HCEC 1CT (cell line): ENCODE data around the gene SRPRB.

ENCODE experiments used
- DNase-seq: peaks from one replicate; pipeline ENCODE4 v3.0.0-alpha.2; 2017

Gene SRPRB

DNA sequence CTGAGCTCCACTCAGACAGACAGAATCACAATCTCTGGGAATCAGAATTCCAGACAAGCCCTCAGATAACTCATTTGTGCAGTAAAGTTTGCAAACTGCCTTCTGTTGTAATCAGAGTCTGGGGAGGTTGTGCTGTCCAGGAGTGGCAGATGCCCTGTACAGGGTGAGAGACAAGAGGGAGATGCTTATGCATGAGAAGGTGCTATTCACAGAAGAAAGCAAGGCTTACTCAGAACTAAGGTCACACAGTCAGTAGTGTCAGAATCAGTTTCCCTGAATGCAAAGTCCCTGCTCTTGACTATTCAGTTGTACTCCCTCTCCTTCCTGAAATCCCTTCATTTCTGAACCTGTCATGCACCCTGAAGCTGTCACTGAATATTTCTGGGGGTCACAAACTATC is 43.7 kb downstream of the SRPRB start:
- DNase-seq: no peak

DNA sequence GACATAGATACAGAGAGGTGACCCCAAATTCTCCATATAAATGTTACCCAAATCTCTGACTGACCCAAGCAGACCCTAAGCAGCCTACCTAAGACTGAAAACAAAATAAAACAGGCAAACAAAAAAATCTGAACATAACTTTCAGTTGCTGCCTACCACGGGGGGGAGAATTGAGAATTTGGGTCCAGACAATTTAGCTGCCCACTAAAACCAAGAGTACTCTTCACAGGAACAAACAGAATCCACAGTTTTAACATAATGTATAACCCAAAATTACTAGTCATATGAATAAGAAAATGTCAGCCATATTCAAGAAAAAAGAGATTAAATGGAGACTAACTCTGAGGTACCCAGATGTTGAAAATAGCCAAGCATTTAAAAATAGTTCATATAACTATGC is 44.4 kb downstream of the SRPRB start:
- no peak for DNase-seq

DNA sequence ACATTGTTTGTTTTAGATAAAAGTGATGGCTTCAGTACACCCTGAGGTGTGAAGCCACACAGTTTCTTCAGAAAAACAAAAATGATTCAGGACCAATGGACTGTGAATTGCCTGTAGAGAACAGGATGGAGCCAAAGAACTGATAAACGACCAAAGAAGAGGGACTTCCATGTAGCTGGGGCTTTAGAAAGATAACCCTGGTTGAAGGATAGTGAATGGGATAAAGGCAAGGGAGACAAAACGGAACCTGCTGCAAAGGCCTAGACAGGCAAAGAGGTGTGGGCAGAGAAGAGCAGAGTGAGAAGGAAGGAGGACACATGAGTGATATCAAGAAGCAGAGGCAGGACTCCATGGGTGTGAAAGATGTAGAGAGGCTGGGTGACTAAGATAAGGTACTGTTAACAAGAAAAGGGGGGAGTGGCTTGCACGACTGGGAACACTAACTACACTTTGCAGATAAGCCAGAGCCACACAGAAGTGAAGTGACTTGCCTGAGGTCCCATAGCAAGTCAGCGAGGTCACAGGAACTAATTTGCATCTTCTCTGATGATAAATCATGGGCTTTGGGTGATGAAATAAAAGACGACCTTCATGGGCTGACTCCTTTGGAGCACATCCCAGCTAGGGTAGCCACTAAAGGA is 45.8 kb downstream of the SRPRB start:
- no peak for DNase-seq

DNA sequence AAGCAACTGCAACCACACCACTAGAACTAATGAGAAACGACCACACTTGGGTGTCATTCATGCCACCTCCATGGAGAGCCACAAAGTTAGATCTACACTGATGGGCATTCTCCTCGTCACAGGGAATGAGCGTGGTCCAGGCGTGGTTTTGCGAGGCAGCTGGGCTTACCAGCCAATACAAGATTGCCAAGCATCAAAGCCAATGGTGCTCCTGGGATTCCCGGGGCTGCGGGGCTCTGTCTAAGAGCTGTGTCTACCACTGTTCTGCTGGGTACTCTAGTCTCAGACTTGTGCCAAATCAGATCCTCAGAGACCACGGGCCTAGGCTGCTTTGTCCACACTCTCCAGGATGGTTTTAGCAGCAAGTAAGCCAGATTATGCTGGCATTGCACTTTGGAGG is 46.3 kb downstream of the SRPRB start:
- no peak for DNase-seq

DNA sequence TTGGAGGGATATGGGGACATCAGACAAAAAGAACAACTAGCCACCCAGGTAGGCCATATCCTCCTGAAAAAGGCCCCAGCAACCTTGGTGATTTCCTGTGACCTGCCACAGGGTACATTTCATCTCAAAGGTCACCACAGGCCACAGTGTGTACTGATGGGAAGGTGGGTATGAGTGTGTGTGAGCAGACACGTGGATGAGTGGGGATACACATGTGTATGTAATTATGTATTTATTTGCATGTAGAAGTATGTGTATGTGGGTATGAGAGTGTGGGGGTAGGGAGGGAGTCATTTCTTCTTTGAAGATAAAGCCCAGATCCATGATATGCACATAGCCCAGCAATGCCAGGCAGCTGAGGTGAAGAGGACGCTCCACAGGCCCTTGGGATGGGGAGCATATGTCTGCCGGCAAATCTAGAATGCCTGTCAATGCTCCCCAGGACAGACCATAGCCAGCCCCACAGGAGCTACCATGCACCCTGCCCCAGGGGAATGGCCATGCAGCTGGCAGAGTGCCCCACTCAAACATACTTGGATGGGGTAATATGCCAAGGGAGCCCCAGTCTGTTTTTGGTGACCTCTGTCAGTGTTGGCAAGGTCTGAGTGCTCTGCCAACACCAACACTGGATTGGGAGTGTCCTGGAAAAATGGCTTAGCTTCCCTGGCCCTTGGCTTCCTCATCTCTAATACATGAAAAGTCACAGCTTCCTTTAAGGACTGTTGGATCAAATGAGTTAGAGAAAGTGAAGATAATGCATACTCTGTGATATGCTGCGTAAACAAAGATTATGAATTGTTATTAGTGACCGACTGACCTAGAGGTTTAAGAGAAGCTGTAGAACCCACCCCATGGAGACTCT is 47.7 kb downstream of the SRPRB start:
- no peak for DNase-seq

DNA sequence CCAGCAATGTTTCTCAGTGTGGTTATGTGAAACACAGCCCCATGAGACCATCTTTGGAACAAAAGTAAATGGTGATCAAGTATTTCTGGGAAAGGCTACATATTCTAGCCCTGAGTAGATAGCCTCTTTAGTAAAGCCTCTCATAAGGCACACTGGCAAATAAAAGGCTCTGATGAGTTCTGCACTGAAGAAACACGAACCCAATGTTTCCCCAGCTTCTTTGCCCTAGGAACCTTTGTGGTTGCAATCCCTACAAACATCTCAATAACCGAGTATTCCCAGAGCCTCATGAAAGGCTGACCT is 48.3 kb downstream of the SRPRB start:
- DNase-seq: no peak

DNA sequence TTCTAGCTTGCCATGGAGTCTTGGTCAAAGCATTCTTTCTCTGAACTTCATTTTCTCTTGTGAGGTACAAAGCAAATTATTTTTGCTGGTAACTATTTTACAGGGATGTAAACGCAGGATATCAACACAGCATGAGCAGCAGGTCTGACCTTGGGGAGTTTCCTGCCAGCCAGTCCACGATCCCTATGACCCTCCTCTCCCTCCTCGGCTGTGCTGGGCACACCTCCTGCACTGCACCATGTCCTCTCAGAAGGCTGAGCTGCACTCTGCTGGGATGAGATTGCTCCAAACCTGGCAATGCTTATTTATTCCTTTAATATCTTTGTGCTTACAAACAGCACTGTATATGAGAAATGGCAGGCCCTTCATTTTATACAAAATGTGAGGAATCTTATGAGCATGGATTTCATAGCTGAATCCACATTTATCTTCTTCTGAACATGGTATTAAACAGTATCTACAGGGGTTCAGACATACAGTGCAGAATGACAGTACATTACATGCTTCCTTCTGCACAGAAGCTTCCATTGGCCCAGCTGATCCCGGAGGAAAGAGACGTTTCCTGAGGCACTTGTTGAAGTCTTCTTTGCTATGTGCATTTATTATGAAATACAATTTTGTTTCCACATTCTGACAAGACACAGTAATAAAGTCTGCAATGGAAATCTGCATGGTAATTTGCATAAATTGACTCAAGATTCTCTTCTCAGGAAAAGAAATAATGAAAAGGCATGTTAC is 48.8 kb downstream of the SRPRB start:
- DNase-seq: no peak

DNA sequence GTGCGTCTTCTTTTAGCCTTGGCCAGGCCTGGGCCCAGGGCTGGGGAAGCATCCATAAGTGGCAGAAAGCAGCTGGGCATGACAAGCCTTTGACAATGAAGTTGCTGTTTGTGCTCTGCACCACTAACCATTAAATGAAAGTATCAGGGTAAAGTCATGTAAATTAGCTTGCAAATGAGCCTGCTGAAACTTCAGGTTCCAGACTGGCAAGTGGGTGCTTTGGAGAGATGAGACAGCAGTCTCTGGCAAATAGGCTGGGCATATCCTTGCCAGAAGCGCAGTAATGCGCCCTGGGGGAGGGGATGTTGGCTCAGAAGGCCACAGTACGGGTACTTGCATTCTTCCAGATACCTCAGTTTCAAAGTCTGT is 49.4 kb downstream of the SRPRB start:
- DNase-seq: no peak

DNA sequence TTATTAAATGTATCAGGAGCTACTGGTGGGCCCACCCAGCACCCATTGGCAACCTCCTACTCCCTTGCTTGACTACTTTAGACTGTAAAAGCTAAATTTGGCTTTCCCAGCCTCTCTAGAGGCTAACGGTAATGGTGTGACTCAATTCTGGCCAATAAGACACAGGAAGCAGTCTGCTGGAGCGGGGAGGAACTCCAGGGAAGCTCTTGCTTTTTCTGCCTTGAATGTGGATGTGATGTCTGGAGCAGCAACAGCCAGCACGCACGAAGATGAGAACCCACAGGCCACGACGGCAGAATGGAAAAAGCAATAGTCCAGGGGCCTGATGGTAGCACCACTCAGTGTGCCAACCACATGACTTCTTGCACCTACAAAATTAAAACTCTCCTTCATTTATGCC is 50.2 kb downstream of the SRPRB start:
- peak; percentile 39 for DNase-seq

DNA sequence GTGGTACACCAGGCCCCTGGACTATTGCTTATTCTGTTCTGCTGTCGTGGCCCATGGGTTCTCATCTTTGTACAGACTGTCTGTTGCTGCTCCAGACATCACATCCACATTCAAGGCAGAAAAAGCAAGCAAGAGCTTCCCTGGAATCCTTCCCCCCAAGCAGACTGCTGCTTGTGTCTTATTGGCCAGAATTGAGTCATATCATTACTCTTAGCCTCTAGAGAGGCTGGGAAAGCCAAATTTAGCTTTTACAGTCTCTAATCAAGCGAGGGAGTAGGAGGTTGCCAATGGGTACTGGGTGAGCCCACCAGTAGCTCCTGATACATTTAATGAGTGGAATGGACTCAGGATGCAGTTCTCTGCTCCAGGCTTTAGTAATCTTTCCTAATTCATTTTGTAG is 50.7 kb downstream of the SRPRB start:
- no peak for DNase-seq

DNA sequence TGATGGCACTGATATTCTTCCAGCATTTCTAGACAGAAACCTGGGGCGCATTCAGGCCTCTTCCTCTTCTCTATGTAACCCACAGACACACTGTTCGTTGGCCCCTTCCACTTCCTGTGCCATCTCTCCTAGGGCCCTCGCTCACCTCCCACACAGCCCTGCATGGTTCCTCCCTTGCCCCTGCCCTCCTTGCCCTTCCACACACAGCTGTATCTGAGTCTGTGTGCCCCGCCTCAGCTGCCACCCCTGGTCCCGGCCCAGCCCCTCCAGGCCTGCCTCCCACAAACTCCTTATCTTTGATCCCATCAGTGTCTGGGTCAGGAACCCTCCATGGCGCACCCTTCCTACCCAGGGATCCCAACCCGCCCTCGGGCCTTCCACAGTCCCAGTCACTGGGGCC is 52.2 kb downstream of the SRPRB start:
- DNase-seq: no peak

DNA sequence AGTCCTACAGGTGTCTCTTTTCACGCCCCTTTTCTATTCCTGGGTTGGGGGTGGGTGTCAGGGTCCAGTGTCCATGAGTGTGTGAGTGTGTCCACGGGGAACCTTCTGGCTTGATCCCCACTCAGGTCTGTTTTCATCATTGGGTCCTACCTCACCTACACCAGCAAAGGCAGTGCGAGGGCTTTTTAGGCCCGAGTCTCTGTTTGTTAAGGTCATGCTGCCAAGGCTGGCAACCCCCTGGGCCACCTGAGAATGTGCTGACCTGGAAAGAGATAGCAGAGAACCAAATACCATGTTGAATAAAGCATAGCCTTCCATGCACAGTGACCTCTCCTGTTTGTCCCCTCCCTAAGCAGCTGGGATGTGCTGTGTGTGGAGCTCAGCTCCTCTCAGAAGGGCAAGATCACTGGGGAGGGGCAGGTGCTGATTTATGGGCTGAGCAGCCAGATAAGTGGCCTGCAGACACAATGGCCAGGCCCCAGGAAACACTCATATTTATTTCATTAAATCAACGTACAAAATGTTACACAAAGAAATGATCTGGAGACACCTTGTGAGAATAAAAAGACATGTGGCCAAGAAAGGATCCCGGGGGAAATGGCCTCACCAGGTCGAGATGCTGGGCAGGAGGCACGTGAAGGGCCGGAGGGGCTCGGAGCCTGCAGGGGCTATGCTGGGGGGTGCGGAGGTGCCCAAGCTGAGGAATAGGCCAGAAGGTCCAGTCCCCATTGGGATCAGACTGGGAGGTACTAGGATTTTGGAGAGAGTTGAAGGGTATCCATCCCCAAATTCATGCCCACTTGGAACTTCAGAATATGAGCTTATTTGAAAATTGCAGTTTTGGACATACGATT is 54.0 kb downstream of the SRPRB start:
- DNase-seq: no peak

DNA sequence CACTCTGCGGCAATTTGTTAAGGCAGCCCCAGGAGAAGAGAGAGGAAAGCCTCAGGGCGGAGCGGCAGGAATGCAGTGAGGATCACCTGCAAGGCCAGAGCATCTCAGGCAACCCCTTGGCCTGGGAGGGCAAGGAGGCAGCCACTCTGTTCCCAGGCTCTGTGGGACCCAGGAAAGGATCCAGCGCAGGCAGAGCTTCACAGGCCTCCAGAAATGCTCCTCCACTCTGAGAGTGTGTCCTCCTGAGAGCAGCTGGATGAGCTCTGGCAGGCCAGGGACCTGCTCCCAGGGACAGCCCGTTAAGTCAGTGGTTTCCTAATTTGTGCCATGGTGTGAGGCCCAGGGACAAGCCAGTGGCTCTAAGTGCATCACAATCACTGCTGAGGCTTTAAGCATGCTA is 54.9 kb downstream of the SRPRB start:
- DNase-seq: no peak

DNA sequence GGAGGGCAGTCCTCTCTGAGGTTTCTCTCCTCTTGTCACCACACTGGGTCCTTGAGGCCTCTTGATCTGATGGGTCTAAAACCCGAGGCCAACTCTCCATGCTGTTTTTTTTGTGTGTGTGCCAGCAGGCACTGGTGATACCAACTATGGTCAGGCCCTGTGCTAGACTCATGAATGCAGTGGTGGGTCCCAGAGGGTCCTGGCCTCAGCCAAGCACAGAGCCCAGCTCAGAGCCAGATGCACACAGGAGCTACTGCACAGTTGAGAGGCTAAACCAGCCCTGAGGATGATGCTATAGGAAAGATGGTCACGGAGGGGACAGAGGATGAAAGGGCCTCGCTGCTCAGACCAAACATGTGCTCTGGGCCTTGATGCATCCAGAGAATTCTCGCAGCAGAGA is 56.5 kb downstream of the SRPRB start:
- DNase-seq: no peak

DNA sequence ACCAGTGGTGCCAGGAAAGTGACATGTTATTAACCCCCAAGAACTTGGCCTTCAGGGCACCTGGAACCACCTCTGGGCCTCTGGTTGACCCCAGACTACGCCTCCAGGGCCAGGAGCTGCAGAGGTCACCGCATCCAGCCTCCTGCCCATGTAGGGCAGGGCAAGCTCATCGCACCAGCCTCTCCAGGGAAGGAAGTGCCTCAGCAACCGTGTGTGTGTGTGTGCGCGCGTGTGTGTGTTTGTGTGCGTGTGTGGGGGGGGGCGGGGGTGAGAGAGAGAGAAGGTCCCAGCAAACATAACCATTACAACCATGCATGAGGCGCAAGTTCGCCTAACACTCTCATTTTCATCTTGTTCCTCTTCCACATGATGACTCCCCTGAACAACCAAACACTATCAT is 58.3 kb downstream of the SRPRB start:
- no peak for DNase-seq

DNA sequence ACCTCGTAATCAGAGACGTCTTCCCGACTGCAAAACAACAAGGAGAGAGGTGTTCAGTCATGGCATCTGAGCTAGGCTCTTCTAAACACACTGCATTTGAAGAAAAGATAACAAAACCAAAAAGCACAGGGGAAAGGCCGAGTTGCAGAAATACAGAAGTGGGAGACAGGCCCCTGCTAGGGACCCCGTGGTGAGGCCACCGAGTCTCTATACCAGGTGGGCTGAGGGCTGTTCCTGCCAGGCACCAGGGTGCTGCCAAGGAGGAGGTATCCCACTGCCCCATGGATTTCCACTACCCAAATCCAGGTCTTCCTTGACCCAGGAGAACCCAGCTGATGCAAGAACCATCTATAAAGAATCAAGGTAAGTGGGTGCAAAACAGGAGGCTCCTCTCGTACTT is 59.0 kb downstream of the SRPRB start:
- no peak for DNase-seq

DNA sequence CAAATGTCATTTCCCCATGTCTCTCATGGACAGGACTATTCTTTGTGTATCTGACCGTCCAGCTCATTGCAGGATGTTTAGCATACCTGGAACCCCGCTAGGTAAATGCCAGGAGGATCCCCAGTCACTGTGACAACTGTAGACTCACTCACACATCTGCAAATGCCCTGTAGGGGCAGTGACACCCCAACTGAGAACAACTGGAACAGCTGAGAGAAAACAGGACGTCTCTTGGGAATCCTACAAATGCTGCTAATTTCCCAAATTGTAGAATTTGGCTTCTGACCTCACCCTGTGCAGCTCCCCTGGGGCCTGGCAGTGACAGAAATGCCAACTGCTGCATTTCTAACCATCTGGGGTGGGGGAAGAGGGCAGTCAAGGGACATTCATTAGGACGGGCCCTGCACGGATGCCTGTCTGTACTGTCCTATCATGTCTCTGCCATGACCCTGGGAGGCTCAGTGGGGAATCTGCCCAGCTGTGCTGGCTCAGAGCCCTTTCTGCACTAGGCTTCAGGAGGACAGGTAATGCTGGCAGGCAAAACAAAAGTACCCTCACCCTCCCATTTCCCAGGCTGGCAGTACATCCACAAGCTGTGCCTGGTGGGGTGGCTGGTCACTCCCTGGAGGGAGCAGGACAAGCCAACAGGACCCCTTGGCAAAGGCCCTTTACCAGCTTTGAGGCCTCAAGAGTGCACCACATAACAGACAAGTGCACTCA is 59.7 kb downstream of the SRPRB start:
- no peak for DNase-seq

DNA sequence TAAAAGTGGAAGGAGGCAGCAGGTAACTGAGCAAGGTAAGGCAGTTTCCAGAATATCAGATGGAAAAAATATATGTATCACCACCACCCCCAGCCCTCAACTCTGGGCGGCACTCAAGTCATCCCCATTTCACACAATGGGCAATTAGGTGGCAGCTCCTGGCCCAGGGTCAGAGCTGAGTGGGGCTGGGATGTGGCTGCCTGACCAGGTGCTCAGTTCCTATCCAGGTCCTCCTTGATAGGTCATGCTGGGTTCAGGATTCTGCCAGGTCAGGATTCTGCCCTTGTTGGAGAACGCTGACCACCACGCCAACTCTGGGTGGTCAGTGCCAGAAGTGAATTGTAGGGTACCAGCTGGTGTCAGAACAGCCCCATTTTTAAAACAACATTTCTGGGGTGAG is 60.5 kb downstream of the SRPRB start:
- no peak for DNase-seq

DNA sequence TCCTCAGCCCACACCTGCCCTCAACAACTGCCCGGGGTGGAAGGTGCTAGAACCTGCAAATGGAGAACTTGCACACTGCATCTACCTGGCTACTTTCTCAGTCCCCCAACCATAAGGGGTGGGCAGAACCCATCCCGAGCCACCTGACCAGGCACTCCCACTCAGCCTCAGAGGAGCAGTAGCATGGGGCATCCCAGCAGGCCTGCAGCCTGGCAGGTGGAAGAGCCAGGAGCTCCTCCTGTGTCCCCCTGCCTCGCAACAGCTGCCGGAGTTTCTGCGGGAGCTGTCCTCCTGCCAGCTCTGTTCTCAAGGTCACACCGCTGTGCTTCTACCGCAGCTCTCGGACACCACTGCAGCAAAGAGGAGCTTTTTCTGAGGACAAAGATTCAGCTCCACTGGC is 62.6 kb downstream of the SRPRB start:
- no peak for DNase-seq

DNA sequence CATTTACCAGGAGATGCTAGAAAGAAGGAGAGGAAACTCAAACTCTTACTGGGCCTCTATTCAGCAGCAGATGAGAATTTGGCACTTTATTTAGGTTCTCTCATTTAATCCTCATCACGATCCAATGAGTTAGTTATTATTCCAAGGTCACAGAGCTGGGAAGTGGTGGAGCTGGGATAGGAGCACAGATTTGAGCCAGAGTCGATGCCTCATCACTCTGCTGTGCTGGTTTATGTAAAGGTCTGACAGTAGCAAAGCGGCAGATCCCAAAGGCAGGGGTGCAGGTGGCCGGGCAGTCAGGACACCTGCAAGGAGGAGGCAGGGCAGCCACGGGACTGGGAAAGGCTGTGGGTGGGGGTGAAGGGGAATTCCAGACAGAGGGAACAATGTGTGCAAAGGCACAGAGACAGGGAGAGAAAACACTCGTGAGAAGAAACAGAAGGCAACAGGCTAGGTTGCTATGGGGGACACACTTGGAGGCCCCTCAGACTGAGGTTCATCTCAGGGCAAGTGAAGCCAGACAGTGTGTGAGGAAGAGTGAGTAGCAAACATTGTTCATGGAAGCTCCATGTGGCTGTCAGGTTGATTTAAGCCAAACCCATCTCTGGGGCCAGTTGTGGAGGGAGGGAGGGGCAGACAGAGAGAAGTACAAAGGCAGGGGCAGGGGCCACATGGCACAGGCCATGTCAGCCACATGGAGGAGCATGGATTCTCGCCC is 63.3 kb downstream of the SRPRB start:
- DNase-seq: no peak

DNA sequence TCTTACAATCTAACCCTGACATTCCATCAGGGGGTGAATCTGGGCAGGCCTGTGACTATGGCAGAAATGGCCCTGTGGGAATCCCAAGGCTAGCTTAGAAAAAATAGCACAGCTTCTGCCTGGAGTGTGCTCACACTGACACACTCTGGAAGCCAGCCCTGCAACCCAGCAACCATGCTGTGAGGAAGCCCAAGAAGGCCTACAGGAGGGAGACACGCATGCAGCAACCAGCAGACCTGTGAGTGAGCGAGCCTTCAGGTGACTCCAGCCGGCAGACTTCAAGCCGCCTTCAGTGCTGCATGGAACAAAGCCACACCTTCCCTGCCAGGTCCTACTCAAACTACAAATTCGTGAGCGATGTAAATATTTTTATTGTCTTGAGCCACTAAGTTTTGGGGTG is 64.0 kb downstream of the SRPRB start:
- no peak for DNase-seq

DNA sequence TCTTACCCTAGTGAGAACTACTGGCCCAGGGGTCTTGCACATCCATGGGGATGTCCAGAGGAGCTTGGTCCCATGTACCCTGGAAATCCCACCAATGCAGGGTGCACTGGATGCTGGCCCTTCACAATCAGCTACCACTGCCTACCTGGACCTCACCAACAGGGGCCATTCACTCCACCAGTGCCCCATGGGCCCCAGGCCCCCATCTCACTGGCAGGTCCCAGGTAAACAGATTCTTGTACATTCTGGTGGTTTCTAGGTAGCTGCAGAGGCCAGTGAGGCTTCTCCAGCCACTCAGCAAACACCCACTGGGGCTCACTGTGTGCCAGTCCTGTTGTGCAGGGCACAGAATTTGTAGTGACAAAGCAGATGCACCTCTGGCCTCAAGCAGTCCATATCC is 65.2 kb downstream of the SRPRB start:
- no peak for DNase-seq
